Posterior vena cava (tissue), 2 donors: ENCODE results near the gene PRF1. TPM values are rescaled to one million over a fixed set of nuclear protein-coding genes. Genes with fewer than 3 reads are reported as not detected.

Experiments used
- DNase-seq: peaks from one replicate; pipeline ENCODE4 v3.0.0-alpha.2; 2020; ENCODE audit warnings: low spot score
- intact Hi-C, 2 donors: fragments of 100-400 bp; cut with DNase I; formaldehyde crosslinking; loops; one replicate each; pipeline versions ENCODE4 v1.14.1 to v1.14.2; 2022 to 2023
- total RNA-seq, 2 donors: library from RNA; stranded (reverse); fragmentation: NEBNext Ultra II Directional; extraction: Animal tissue kit (Norgen Biotek cat#: 25700); gene quantifications; one replicate each; pipeline ENCODE4 v1.2.1, GENCODE V29; 2021
- donor health status: DM: yes; HTN: yes; CAD: no.
- donor health status: DM: yes; HTN: yes; CAD: no.

The PRF1 gene
- total RNA-seq, 2 donors from 2014 or later = 4.6 to 5.2 TPM

DNA sequence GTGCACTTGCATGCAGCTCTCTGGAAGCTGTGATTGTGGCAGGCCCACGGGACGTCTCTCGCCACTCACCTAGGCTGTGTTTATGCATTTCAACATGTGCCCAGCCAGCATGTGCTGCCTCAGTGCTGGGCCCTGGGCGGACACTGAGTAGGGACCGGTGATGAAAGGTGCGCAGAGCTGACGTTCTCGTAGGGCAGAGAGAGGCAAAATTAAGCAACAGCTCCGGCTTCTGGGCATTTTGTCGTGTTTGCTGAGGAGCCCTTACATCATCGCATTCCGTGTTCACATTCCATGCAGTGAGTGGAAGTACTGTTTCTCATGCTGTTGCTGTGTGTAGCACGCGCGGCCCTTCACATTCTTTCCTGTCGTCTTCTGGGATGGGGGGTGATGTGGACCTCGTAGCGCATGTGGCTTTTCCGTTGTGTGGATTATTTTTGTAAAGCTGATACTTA, 50.5 kb downstream of the PRF1 start:
- DNase-seq = no peak
- intact Hi-C loops = loop anchor here in 1 of 2 donors (5.0 kb wide), 1 partner anchor 205 kb away; no protein-coding TSS in a partner anchor

DNA sequence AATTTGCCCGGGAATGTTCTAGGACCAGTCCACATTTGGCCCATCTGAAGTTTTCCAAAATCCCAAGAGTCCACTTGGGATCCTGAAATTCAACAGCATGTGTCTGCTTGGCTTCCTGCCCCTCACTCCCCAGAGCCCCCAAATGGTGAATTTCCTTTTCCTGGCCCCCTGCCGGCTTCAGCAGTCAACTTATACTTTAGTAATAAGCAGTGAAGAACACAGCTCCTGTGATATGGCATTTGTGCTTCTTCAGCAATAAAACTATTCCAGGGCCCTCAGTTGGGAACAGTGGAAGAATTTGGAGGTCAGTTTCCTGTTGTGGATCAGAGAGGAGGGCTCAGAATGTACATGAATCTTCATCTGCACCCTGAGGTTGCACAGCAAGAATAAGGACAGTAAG, 51.1 kb downstream of the PRF1 start:
- no peak for DNase-seq

DNA sequence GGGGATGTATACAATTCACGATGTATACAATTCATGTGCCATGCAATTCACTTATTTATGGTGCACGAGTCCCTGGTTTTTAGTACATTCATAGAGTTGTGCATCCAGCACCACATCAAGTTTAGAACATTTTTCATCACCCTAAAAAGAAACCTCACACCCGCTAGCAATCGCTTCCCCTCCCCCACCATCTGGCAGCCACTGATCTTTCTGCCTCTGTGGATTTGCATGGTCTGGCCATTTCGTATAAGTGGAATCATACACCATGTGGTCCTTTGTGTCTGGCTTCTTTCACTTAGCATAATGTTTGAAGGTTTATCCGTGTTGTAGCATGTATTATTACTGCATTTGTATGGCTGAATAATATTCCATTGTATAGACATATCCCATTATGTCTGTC, 52.1 kb downstream of the PRF1 start:
- intact Hi-C loops = loop anchor here in 1 of 2 donors (5.0 kb wide), 1 partner anchor 207 kb away; no protein-coding TSS in a partner anchor
- DNase-seq = no peak

More for the DNA sequence above, 51.1 kb downstream of the PRF1 start:
- intact Hi-C loops = loop anchor here in 1 of 2 donors (5.0 kb wide), 1 partner anchor 206 kb away; no protein-coding TSS in a partner anchor

DNA sequence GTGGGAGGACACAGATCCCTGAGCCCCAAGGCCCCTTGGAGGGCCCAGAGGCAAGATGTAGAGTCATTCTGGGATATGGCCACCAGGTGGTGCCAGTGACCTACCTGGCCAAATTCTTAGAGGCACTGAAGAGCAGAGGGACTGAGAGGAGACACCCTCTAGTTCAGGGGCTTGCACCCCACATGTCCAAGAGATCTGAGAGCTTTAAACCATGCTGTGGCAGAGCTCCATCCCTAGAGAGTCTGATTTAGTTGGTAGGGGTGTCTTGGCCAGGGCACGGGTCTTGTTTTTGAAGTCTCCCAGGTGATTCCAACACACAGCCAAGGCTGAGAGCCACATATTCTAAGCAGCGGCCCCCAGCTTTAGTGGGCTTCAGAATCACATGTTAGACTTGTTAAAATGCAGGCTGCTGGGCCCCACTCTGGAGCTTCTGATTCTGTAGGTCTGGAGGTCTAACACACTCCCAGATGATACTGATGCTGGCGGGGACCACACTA, 52.5 kb downstream of the PRF1 start:
- intact Hi-C loops = loop anchor here (5.0 kb wide), 2 partner anchors 88 to 207 kb away; no protein-coding TSS in a partner anchor
- no peak for DNase-seq

DNA sequence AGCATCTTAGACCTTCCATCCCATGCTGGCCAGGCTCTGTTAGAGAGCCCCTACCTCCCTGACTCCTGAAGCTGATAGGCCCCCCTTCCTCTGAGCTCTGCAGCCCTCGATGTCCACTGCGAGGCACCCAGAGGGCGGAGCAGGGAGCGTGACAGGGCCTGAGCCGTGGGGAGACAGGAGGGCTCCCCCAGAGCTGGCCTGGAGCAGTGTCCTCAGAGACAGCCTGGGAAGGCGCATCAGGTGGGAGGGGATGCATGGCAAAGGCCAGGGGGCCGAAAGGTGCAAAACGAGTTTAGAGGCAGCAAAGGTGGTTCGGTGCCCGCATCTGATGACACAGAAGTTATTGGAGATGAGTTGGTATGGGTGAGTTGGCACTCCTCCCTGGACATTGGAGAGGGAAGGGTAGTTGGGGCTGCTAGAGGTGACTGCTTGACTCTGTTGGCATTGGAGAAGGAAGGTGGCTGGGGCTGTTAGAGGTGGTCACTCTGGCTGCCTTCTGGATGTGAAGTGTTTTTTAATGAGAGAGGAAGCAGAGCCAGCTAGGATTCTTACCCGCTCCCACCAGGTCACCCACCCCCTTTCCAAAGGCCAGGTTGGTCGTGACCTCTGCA, 53.1 kb downstream of the PRF1 start:
- intact Hi-C loops = loop anchor here (5.0 kb wide), 2 partner anchors 87 to 208 kb away; no protein-coding TSS in a partner anchor
- no peak for DNase-seq

Other genes starting within 250 kb of the PRF1 start
- gene LRRC20, start 220.1 kb downstream of the PRF1 start, total RNA-seq = 1 to 10 TPM; 3.1 to 3.9 TPM
- gene EIF4EBP2, start 198.6 kb downstream of the PRF1 start, total RNA-seq = 10 to 100 TPM; 50.1 to 55.5 TPM
- not detected for gene NODAL, start 161.1 kb downstream of the PRF1 start, total RNA-seq
- gene PALD1, start 124.0 kb downstream of the PRF1 start, total RNA-seq = 1 to 10 TPM; 6.7 to 7.4 TPM
- 1 to 10 TPM in 1 of 2 donors, under 1 TPM in 1; 0.19 to 1.0 TPM for gene ADAMTS14, start 69.8 kb upstream of the PRF1 start, total RNA-seq
- not detected for gene TBATA, start 182.6 kb upstream of the PRF1 start, total RNA-seq
- gene SGPL1, start 213.2 kb upstream of the PRF1 start, total RNA-seq = 10 to 100 TPM; 27.9 to 37.2 TPM